G401 (cell line): ENCODE measurements around the gene PDXDC1. TPM values are rescaled to one million over a fixed set of nuclear protein-coding genes. Genes with fewer than 3 reads are reported as not detected.
"Not testable (repeated sequence)": the region's sequence is repeated elsewhere in the genome, so short reads cannot be mapped to it uniquely, and the experiment has no call there.

Experiments
- DNase-seq: peaks from one replicate; pipeline ENCODE4 v3.0.0-alpha.2; 2015; ENCODE audit warnings: low spot score
- in situ Hi-C: cut with HindIII; loops from 2 replicates; pipeline ENCODE4 v1.10.0; 2016; ENCODE audit warnings: low sequenced_read_pairs, mixed read lengths
- total RNA-seq: library from RNA; depleted of rRNA; stranded (reverse); fragments of >200 nt; shearing (Covaris generic); gene quantifications from 2 replicates; pipeline ENCODE4 v1.2.3, GENCODE V29; 2014

Gene PDXDC1
- total RNA-seq, 1 experiment from 2014 or later: 45.2 TPM

DNA sequence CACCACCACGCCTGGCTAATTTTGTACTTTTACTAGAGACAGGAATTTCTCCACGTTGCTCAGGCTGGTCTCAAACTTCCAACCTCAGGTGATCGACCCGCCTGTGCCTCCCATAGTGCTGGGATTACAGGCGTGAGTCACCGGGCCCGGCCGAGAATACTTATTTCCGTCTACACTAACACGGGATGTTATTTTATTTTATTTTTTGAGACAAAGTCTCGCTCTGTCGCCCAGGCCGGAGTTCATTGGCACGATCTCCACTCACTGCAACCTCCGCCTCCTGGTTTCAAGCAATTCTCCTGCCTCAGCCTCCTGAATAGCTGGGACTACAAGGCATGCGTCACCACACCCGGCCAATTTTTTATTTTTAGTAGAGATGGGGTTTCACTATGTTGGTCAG is 9.5 kb upstream of the PDXDC1 start:
- in situ Hi-C loops: no loop called here
- DNase-seq: no peak

DNA sequence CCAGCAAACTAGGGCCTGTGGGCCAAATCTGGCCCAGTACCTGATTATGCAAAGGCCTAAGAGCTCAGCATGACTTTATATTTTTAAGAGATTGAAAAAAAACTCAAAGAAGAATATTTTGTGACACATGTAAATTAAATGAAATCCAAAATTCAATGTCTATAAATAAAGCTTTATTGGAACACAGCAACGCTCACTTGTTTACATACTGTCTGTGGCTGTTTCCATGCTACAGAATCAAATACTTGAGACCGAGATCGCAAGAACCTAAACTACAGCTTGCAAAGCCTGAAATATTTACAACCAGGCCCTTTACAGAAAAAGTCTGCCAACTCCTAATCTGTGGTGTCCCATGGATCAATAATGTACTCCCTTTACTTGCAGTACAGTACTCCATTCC is 5.0 kb upstream of the PDXDC1 start:
- DNase-seq, in situ Hi-C loops: not testable (repeated sequence)

DNA sequence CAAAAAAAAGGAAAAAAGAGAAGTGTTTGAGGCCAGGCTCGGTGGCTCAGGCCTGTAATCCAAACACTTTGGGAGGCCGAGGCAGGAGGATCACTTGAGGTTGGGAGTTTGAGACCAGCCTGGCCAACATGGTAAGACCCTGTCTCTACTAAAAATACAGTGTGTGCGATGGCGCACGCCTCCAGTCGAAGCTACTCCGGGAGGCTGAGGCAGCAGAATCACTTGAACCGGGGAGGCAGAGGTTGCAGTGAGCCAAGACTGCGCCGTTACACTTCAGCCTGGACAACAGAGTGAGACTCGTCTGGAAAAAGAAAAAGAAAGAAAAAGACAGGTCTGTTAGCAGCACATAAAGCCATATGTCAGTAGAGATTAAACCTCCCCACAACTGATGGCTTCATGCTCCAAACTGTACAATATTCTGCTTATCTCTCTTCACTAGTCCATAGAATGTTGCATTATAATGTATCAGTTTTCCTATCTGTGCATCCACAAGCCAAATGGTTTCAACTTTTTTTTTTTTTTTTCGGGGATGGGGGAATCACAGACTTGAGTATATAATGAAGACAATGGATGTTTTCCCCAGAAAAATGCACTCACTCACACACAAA is 3.1 kb upstream of the PDXDC1 start:
- in situ Hi-C loops, DNase-seq: not testable (repeated sequence)

DNA sequence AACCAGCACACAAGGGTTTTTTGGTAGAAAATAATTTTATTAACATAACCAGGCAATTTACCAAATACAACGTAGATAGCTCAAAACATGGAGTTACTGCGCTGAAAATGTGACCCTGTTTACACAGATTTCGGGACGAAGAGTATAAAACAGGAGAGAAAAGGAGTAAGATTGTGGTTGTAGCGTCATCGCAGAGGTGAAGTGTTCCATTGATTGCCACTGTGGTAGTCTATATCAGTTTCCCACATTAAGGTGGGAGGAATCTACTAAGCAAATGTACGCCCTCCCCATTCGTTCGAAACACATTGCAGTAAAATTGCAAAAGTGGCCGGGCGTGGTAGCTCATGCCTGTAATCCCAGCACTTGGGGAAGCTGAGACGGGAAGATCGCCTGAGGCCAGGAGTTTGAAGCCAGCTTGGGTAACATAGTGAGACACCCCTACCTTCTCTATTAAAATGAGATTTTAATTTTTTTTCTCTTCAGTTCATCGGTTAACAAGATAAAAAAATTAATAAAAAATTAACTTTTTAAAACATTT is 972 bp upstream of the PDXDC1 start:
- DNase-seq, in situ Hi-C loops: not testable (repeated sequence)

DNA sequence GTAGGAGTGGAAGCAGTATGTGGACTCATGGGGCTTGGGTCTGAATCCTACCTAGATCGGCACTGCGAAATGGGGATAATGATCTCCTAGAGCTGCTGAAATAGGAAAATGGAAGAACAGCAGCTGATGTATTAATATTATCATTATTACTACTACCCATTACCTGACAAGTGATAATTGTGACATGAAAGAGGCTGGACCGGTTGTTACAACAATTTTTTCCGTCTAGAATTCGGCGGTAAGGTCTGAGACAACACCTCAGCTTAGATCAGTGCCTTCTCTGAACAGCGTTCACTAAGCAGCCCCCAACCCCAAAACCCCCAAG is 533 bp upstream of the PDXDC1 start:
- in situ Hi-C loops: not testable (repeated sequence)

DNA sequence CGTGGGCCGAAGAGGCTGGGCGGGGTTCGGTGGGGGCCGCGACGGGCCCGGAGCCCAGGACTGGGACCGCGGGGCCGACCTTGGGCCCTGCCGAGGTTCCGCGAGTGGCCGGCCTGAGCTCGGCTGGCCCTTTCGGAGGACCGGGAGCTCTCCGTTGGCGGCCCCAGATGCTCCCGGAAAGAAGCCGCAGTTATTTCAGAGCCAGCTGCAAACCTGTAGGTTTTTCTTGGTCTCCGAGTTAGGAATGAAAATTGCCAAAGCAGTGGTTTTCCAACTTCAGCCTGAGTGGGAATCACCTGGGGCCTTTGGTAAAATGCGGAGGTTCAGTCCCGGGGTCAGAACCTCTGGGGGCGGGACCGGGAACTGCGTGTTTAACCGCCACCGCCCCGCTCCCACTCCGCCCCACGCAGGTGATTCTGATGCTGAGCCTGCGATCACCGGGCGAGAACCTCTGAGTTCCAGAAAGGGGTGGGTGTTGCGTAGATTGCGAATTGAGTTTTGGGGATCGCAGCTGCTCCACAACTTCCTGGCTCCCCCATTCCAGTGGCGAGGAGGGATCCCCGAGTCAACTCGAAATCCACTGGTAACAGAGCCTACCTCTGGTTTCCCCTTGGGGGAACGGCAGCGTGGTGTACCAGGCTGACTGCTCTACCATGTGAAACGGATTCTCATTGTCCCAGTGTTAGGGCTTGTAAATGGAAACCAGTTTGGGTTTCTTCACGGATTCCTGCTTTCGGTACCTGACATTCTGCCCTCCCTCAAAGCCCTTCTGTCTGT is 780 bp downstream of the PDXDC1 start:
- DNase-seq: peak; percentile 37
- in situ Hi-C loops: not testable (repeated sequence)

More for the DNA sequence above, 533 bp upstream of the PDXDC1 start:
- DNase-seq: peak; percentile 70

DNA sequence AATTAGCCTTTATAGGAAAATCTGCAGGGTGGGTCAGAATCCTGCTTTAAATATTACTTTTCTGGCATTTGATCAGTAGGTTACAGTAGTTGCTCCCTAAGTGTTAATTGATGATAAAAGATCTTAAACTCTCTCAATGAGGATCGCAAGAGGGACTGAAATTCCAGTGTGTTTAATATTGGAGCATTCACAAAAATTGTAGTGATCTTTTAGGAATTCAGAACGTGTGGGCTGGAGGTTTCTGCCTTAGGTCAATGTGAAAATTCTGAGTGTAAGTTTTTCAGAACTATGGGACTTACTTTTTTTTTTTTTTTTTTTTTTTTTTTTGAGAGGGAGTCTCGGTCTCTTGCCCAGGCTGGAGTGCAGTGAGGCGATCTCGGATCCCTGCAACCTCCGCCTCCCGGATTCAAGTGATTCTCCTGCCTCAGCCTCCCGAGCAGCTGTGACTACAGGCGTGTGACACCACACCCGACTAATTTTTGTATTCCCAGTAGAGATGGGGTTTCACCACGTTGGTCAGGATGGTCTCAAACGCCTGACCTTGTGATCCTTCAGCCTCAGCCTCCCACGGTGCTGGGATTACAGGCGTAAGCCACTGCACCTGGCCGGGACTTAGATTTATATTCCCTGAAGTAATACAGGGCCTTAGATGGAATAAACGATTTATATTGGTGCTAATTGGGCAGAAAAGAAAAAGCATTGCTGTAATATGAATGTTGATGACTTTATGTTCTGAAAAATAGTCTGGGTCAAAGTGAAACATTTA is 2.3 kb downstream of the PDXDC1 start:
- in situ Hi-C loops, DNase-seq: not testable (repeated sequence)

DNA sequence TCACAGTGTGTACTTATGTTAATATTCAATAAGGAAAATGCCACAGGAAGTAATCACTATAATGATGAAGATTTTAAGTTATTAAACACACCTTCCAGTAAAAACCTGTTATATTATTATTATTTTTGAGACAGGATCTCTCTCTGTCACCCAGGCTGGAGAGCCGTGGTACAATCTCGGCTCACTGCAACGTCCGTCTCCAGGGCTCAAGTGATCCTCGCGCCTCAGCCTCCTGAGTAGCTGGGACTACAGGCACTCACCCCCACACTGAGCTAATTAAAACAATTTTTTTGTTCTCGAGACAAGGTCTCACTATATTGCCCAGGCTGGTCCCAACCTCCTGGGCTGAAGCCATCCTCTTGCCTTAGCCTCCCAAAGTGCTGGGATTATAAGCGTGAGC is 3.5 kb downstream of the PDXDC1 start:
- DNase-seq, in situ Hi-C loops: not testable (repeated sequence)

DNA sequence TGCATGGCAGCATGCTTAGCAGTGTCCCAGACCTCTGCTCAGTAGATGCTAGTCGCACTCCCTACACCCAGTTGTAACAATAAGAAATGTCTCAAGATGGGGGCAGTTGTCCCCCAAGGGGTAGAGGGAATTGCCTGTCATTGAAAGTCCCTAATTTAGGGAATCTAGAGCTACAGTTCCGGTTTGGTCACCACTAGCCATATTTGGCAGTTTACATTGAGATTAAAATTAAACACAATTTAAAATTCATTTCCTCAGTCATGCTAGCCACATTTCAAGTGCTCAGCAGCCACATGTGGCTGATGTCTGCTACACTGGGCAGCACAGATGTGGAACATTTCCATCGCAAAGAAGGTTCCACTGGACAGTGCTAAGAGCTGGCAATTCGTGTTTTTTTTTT is 4.1 kb downstream of the PDXDC1 start:
- in situ Hi-C loops: not testable (repeated sequence)

DNA sequence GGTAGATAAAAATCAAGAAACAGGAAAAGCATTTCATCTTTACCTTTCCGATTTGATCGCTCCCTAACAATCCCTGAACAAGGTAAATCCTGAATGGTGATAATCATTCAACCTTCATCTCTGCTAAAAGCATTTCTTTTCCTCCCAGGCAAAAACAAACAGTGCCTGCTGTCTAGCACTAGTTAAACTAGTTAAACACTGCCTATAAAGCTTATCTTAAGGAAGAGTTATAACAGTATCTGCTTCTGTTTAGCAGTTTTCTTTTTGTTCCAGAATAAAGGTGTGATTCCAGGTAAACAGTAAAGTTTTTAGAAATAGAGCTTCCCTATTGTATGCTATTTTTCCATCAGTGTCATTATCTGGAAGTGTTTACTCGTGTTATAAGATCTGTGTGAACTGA is 6.4 kb downstream of the PDXDC1 start:
- in situ Hi-C loops, DNase-seq: not testable (repeated sequence)

More for the DNA sequence above, 4.1 kb downstream of the PDXDC1 start:
- not testable (repeated sequence) for DNase-seq

DNA sequence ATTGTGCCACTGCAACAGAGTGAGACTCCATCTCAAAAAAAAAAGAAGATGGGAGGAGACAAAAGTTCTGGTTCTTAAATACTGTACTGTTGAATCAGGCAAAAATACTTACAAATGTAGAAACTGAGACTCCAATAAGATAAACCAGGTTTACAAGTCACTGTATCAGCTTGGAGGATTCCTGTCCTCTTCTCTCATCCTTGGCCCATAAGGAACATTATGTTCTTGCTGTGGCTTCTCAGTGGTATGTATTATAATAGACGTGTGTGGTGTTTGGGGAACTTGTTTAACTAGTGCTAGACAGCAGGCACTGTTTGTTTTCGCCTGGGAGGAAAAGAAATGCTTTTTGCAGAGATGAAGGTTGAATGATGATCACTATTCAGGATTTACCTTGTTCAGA is 7.7 kb downstream of the PDXDC1 start:
- in situ Hi-C loops, DNase-seq: not testable (repeated sequence)

DNA sequence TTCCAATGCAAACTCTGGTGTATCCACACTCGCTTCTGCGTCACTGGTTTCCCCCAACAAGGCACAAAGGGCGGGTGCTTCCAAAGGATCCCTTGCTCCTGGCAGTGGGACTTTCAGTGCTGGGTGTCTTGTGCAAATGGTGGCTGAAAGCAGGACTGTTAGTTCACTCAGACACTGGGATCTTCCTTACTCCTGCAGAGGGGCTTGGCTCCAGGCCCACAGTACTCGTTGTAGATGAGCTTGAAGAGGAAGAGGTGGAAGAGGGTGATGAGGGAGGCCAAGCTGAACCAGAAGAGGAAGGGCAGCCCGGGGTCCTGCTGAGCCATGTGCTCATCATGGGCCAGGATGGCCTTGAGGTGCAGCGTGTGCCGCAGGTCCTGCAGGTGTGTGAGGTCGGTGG is 13.3 kb downstream of the PDXDC1 start:
- in situ Hi-C loops: not testable (repeated sequence)

DNA sequence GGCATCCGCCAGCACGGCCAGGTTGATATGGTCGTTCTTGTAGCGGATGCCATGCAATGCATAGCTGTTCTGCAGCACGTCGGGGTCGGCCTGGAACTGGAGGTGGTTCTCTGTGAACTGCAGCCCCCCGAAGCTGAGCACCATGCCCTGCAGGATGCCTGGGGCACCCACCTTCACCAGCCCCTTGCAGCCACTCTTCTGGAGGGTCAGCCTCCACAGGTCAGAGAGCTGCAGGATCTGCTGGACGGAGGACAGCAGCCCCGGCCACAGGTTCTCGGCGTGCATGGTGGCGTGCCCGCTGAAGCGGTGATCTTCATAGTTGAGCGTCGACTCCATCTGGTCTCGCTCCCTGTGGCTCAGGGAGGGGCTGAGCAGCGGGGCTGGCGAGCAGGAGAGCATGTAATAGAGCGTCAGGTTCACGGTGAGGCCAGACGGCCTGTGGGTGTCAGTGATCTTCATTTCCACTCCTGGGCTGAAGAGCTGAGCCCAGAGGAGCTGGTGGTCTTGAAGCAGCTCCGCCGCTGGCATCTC is 13.9 kb downstream of the PDXDC1 start:
- in situ Hi-C loops: not testable (repeated sequence)
- peak; percentile 59 for DNase-seq

More for the DNA sequence above, 13.3 kb downstream of the PDXDC1 start:
- DNase-seq: peak; percentile 11

DNA sequence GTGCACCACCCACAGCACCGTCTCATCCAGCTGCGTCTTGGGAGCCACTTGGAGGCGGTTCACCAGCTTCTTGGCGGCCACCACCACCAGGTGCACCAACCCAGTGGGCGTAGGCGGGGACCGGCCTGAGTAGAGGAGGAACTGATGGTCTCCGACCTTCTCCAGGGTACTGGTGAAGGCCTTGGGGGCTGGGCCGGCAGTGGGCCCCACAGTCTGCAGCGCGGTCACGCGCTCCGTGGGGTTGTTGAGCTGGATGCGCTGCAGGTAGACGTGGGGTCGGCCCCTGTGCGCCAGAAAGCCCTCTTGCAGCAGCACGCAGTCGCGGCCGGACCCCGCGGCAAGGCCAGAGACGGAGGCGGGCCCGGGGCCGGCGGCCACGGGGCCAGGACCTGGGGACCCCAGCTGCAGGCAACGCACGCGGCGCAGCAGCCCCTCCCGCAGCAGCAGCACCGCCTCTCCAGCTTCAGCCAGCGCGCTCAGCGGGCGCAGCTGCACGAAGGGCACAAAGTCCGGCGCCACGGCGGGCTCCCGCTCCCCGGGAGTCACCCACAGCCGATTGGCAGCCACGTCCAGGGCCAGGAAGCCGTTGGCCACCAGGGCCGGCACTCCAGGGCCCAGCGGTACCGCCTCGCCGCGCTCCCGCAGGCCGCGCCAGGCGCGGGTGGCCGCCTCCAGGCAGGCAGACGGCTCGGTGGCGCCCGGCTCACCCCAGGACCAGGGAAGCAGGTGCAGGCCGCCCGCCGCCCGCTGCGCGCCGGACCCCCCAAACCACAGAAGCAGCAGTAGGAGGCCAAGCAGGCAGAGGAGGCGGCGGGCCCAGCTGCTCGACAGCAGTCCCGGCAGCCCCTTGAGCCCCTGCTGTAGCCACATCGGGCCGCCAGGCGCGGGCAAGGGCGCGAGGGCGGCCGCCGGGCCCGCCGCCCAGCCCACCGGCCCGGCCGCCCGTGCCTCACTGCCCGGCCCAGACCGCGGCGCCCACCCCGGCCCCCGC is 14.8 kb downstream of the PDXDC1 start:
- in situ Hi-C loops, DNase-seq: not testable (repeated sequence)

DNA sequence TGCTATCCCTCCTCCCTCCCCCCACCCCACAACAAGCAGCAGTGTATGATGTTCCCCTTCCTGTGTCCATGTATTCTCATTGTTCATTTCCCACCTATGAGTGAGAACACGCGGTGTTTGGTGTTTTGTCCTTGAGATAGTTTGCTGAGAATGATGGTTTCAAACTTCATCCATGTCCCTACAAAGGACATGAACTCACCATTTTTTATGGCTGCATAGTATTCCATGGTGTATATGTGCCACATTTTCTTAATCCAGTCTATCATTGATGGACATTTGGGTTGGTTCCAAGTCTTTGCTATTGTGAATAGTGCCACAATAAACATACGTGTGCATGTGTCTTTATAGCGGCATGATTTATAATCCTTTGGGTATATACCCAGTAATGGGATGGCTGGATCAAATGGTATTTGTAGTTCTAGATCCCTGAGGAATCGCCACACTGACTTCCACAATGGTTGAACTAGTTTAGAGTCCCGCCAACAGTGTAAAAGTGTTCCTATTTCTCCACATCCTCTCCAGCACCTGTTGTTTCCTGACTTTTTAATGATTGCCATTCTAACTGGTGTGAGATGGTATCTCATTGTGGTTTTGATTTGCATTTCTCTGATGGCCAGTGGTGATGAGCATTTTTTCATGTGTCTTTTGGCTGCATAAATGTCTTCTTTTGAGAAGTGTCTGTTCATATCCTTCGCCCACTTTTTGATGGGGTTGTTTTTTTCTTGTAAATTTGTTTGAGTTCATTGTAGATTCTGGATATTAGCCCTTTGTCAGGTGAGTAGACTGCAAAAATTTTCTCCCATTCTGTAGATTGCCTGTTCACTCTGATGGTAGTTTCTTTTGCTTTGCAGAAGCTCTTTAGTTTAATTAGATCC is 18.7 kb downstream of the PDXDC1 start:
- in situ Hi-C loops, DNase-seq: not testable (repeated sequence)

DNA sequence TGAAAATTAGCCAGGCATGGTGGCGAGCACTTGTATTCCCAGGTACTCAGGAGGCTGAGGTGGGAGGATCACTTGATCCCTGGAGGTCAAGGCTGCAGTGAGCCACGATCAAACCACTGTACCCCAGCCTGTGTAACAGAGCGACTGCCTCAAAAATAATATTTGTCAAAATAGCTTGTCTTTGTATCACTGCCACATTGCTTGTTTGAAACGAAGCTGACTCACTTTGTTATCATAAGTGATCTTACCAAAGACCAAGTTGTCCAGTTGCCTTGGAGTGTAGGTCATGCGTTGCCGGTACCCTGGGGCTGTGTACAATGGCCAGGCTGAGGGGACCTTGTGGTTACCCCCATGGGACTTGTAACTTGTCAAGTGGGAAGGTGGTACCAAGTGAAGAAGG is 21.9 kb downstream of the PDXDC1 start:
- DNase-seq, in situ Hi-C loops: not testable (repeated sequence)

DNA sequence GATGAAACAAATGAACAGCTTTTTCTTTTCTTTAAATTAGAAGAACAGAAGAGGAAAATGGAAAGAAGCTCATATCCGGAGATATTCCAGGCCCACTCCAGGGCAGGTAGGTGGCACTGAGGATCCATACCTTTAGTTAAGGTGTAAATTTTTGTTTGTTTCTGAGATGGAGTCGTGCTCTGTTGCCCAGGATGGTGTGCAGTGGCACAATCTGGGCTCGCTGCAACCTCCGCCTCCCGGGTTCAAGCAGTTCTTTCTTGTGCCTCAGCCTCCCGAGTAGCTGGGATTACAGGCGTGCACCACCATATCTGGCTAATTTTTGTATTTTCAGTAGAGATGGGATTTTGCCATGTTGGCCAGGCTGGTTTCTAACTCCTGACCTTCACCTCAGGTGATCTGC is 23.5 kb downstream of the PDXDC1 start:
- in situ Hi-C loops, DNase-seq: not testable (repeated sequence)
